LNCAP (cell line): ENCODE results near the gene NFIB.

ENCODE experiments used
- CTCF ChIP-seq: fragments of 450-650 bp; IDR thresholded peaks from 2 replicates; pipeline ENCODE4 v1.5.1; 2017; ENCODE audit warnings: mild to moderate bottlenecking

The NFIB gene

GRCh38 chr9:14343261-14344031 lies 29.5 kb upstream of the NFIB start:
- TF ChIP-seq CTCF, result no peak

GRCh38 chr9:14342736-14343135 lies 28.8 kb upstream of the NFIB start:
- TF ChIP-seq CTCF, result no peak

- TF ChIP-seq CTCF, result no peak
Observed at GRCh38 chr9:14341437-14342122, 27.6 kb upstream of the NFIB start.

GRCh38 chr9:14340994-14341393 lies 27.1 kb upstream of the NFIB start:
- TF ChIP-seq CTCF, result no peak

- TF ChIP-seq CTCF, result no peak
Observed at GRCh38 chr9:14340219-14340873, 26.4 kb upstream of the NFIB start.

- TF ChIP-seq CTCF, result no peak
Observed at GRCh38 chr9:14339746-14340145, 25.8 kb upstream of the NFIB start.

- TF ChIP-seq CTCF, result no peak
Observed at GRCh38 chr9:14337615-14338014, 23.7 kb upstream of the NFIB start.
